ENCODE data around the gene CHD6. TPM values are rescaled to one million over a fixed set of nuclear protein-coding genes. Genes with fewer than 3 reads are reported as not detected.

The CHD6 gene
- total RNA-seq, 2 experiments from 2014 or later, result 114 to 126 TPM

GRCh38 chr20:41601742-41602141 is 16.4 kb downstream of the CHD6 start:
- Histone ChIP-seq H3K4me1 (ENCODE audit: insufficient read depth, low read length) (no peaks in the 10 kb centered on the region), H3K4me3 (ENCODE audit: low read length) (no peak overlapping the region), H3K36me3 (ENCODE audit: insufficient read depth, low read length) (no peaks in the 10 kb centered on the region), H3K27me3 (ENCODE audit: control insufficient read depth in 1 of 2, insufficient read depth in 2 of 2, low read length in 2 of 2) (no peaks in the 10 kb centered on the region), H3K27ac (ENCODE audit: low read depth in 1 of 2, low read length in 2 of 2) (no peak overlapping the region), H3K9me3 (ENCODE audit: control insufficient read depth in 1 of 2, insufficient read depth in 1 of 2, low read length in 2 of 2) (peaks cover 21 to 46% of the 10 kb centered on the region in 2 experiments)
- ChIA-PET CTCF (no interaction called here), POLR2A (no interaction called here)
- no peaks in the 10 kb centered on the region for H3K27me3 Mint-ChIP-seq
- peaks cover 22% of the 10 kb centered on the region for H3K9me3 Mint-ChIP-seq
- H3K4me3 Mint-ChIP-seq, result no peak overlapping the region
- H3K27ac Mint-ChIP-seq, result no peak overlapping the region
- no peak for DNase-seq
- H3K36me3 Mint-ChIP-seq (ENCODE audit: low read depth), result peaks cover 76% of the 10 kb centered on the region
- H3K4me1 Mint-ChIP-seq (ENCODE audit: low read depth), result peaks cover 40% of the 10 kb centered on the region
- no peak for ATAC-seq (ENCODE audit: poor library complexity)
- TF ChIP-seq, protein P1, sequence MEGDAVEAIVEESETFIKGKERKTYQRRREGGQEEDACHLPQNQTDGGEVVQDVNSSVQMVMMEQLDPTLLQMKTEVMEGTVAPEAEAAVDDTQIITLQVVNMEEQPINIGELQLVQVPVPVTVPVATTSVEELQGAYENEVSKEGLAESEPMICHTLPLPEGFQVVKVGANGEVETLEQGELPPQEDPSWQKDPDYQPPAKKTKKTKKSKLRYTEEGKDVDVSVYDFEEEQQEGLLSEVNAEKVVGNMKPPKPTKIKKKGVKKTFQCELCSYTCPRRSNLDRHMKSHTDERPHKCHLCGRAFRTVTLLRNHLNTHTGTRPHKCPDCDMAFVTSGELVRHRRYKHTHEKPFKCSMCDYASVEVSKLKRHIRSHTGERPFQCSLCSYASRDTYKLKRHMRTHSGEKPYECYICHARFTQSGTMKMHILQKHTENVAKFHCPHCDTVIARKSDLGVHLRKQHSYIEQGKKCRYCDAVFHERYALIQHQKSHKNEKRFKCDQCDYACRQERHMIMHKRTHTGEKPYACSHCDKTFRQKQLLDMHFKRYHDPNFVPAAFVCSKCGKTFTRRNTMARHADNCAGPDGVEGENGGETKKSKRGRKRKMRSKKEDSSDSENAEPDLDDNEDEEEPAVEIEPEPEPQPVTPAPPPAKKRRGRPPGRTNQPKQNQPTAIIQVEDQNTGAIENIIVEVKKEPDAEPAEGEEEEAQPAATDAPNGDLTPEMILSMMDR (IDR thresholded peaks at IDR 0.05), result no peak
- intact Hi-C loops (cut with DNase I, micrococcal nuclease), result no loop called here

DNA sequence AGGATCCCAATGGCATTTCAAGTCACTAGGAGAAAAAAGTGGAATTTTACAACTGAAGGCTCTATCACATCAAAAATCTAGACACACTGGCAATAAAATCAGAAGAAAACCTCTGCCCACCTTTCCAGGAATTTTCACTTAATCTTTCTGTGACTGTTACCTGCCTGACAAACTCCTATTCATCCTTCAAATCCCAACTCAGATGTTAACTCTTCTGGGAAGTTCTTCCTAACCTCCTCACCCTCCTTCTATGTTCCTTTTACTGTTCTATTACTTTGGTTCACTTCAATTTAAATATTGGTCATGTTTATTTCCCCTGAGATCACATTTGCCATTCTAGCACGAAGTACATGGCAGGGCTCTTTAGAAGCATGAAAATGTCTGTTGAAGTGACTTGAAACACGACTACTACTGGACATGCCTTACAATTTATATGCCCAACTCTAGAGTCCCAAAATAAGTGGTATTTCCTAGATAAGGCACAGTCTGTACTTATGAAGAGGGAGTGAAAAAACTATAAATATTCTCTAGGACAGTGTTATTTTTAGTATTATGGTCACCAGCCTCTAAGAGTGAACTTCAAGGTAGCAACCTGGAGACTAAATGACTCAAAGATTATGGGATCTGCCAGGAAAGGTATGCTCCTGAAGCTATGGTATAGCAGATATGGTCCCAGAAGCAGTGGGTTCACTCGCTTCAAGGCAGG is 17.1 kb downstream of the CHD6 start:
- H3K9me3 ChIP-seq (ENCODE audit: control insufficient read depth in 1 of 2, insufficient read depth in 1 of 2, low read length in 2 of 2), result peaks cover 21 to 52% of the 10 kb centered on the region in 2 experiments
- peaks cover 44% of the 10 kb centered on the region for H3K4me1 Mint-ChIP-seq (ENCODE audit: low read depth)
- DNase-seq (no peak), ATAC-seq (ENCODE audit: poor library complexity) (no peak)
- TF ChIP-seq, protein P1 (IDR thresholded peaks at IDR 0.05), result no peak
- H3K36me3 ChIP-seq (ENCODE audit: insufficient read depth, low read length), result no peaks in the 10 kb centered on the region
- no peaks in the 10 kb centered on the region for H3K4me1 ChIP-seq (ENCODE audit: insufficient read depth, low read length)
- no peak overlapping the region for H3K27ac ChIP-seq (ENCODE audit: low read depth in 1 of 2, low read length in 2 of 2)
- H3K27me3 ChIP-seq (ENCODE audit: control insufficient read depth in 1 of 2, insufficient read depth in 2 of 2, low read length in 2 of 2), result no peaks in the 10 kb centered on the region
- intact Hi-C loops (cut with DNase I, micrococcal nuclease), result no loop called here
- H3K9me3 Mint-ChIP-seq, result peaks cover 25% of the 10 kb centered on the region
- POLR2A ChIA-PET, result no interaction called here
- no peak overlapping the region for H3K27ac Mint-ChIP-seq
- H3K36me3 Mint-ChIP-seq (ENCODE audit: low read depth), result peaks cover 80% of the 10 kb centered on the region
- CTCF ChIA-PET, result no interaction called here
- no peaks in the 10 kb centered on the region for H3K27me3 Mint-ChIP-seq
- H3K4me3 Mint-ChIP-seq, result no peak overlapping the region
- no peak overlapping the region for H3K4me3 ChIP-seq (ENCODE audit: low read length)

DNA sequence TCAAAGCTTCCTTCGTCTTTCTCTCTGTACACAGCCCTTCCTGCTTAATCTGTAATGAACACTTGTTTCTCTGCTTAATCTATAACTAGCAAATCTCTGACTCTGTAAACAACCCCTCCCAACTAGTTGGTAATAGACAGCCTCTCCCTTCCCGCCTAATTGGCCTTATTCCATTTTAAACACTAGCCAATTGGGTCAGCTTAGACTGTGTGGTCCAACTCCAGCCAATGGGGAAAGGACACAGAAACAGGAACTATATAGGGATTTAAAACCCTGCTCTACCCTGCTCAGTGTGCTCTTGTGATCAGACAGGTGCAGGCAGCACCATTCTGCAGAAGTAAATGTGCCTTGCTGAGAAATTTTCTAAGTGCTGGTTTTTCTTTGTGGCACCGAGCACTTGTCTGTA is 18.5 kb downstream of the CHD6 start:
- Histone ChIP-seq H3K9me3 (ENCODE audit: control insufficient read depth in 1 of 2, insufficient read depth in 1 of 2, low read length in 2 of 2) (peaks cover 32 to 66% of the 10 kb centered on the region in 2 experiments), H3K27ac (ENCODE audit: low read depth in 1 of 2, low read length in 2 of 2) (no peak overlapping the region), H3K4me1 (ENCODE audit: insufficient read depth, low read length) (no peaks in the 10 kb centered on the region), H3K4me3 (ENCODE audit: low read length) (no peak overlapping the region), H3K27me3 (ENCODE audit: control insufficient read depth in 1 of 2, insufficient read depth in 2 of 2, low read length in 2 of 2) (no peaks in the 10 kb centered on the region), H3K36me3 (ENCODE audit: insufficient read depth, low read length) (peaks cover 6% of the 10 kb centered on the region)
- ChIA-PET POLR2A (no interaction called here), CTCF (no interaction called here)
- H3K36me3 Mint-ChIP-seq (ENCODE audit: low read depth), result peaks cover 85% of the 10 kb centered on the region
- H3K4me1 Mint-ChIP-seq (ENCODE audit: low read depth), result peaks cover 37% of the 10 kb centered on the region
- peaks cover 32% of the 10 kb centered on the region for H3K9me3 Mint-ChIP-seq
- H3K27ac Mint-ChIP-seq, result no peak overlapping the region
- no peak for DNase-seq
- ATAC-seq (ENCODE audit: poor library complexity), result no peak
- no peak overlapping the region for H3K4me3 Mint-ChIP-seq
- intact Hi-C loops (cut with DNase I, micrococcal nuclease), result no loop called here
- H3K27me3 Mint-ChIP-seq, result no peaks in the 10 kb centered on the region
- TF ChIP-seq, protein P1 (IDR thresholded peaks at IDR 0.05), result no peak
